T-helper 1 cell (primary cell): ENCODE measurements around the gene TOP3A.
A peak's percentile ranks its signal among the peaks of the same experiment; 100 is the strongest.

ENCODE experiments used
- DNase-seq, 5 donors: peaks; one replicate each; pipeline ENCODE4 v3.0.0-alpha.2; 2012 to 2020

The TOP3A gene

GRCh38 chr17:18229254-18229653, 85.5 kb downstream of the TOP3A start:
- DNase-seq: no peak

DNA sequence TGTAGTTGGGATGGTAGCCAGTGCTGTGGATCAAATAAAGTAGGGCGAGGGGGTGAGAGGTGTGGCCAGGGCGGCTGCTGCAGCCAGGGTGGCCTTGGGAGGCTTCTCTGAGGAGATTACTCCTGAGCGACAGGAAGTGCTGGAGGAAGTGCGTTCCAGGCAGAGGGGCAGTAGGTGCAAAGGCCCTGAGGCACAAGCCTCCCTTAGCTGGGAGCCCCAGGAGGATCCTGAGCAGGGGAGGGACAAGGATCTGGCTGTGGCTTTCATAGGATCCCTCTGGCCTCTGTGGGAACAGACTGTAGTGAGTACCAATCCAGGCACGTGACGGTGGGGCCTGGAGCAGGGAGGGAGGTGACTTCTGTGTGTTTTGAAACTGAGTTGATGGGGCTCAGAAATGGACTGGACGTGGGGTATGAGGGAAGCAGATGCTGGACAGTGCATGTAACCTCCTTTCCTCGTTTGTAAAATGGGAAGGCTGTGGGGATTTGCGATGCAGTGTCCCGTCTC, 86.6 kb downstream of the TOP3A start:
- no peak for DNase-seq

- no peak for DNase-seq
These were observed 87.2 kb downstream of the TOP3A start for GRCh38 chr17:18227635-18228034.

DNA sequence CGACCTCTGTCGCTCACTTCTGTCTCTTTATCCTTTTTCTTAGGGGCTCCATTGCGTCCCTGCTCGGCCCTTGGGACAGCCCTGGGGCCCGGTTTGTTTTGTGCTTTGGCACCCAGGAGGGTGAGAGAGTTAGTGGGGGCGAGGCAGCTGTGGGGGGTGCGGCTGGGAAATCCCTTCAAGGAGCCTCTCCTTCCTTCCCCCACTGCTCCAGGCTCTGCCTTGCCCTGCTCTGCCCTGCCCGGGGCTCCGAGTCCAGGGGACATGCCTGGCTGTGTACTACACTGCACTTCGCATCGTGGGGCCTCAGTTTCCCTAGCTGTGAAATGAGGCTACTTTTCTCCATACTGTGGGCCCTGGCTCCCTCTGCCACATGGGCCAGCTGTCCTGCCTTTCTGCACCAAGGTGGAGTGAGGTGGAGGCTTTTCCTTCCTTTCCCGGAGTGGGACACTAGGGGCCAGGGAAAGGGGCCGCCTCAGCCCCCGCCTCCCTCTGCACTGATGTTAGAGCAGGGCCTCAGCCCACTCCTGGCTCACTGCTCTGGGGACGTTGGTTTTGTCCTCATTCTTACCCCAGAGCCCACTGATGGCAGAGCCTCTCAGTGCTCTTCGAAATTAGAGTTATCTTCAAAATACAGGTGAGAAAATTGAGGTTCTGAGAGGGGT, 88.4 kb downstream of the TOP3A start:
- no peak for DNase-seq

GRCh38 chr17:18225642-18226283, 89.0 kb downstream of the TOP3A start:
- DNase-seq: peak in 1 of 5 donors; percentile 20

DNA sequence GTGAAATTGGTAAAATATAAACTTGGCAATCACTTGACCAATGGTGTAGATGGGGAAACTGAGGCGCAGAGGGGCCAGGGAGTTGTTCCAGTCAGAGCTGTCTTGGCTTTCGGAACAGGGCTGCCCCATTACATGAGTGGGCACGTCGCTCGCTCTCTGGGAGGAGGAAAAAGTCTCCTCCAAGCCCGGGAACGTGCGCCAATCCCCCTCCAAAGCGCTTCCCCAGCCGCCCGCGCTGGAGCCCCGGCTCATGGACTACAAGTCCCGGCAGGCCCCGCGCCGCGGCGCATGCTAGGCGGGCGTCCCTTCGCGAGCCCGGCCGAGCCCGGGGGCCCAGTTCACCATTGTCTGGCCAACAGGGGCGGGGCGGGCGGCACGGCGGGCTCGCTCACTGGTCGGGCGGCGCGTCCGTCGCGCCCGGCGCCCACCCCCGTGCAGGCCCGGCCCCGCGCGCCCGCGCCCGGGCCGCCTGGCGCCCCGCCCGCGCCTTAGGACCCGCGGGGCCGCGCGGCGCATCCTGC, 89.6 kb downstream of the TOP3A start, which contains the start of gene LLGL1:
Gene LLGL1, plus strand, starts transcription at position 515 of the 521 bp plus-strand sequence. CDS start 48 bp downstream, outside the sequence.
- DNase-seq: peak; percentile 92 to 97 (median 94)

DNA sequence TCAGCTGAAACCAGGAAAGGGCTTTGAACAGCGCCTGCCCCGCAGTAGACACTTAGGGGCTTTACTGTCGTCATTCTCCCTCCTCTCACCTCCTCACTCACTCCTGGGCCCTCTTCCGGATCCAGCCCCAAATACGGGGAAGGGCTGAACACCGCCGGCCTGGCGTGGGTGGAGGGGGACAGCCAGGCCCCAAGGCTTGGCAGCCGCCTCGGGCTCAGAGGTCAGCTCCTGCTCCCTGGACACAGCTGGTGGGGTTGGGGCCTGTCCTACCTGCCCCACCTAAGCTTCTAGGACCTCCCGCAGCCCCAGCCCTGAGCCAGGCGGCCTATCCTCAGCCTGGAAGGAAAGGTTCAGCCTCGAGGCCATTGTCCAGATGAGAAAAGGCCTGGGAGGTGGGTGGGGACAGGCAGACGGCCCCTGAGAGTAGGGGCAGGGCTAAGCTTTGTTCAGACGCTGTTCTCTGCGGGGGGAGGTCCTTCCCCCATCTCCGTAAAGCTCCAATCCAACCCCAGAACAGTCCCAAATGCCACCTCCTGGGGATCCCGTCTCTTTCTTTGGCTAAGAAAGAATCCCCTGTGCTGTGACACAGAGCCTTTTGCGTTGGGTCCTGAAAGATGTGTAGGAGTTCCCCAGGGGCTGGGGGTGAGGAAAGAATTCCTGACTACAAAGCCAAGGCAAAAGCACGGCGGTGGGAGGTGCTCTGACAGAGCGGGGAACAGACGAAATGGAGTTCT, 90.2 kb downstream of the TOP3A start:
- DNase-seq: no peak

DNA sequence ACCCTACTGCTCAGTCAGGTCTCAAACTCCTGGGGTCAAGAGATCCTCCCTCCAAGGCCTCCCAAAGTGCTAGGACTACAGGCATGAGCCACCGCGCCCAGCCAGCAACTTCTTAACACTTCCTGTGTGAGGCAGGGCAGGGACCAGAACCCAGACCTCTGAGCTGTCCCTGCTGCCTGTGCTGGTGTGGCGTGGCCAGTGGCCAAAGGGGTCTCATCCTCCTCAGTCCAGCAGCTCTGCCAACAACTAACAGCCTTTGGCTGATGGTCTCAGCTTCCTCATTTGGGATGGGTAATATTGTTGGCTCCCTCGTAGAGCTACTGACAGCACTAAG, 90.8 kb downstream of the TOP3A start:
- DNase-seq: no peak
